ENCODE measurements around the gene PRPSAP1. TPM values are rescaled to one million over a fixed set of nuclear protein-coding genes. Genes with fewer than 3 reads are reported as not detected.

Gene PRPSAP1
- polyA plus RNA-seq, 3 donors = 45.8 to 58.2 (median 51.2) TPM

GRCh38 chr17:76397687-76398522 lies 44.2 kb upstream of the PRPSAP1 start:
- no peaks in the 10 kb centered on the region for H3K9me3 Mint-ChIP-seq
- 69% methylated on average over 15 of the region's 16 CpGs for WGBS (ENCODE audit: insufficient coverage)
- no peak overlapping the region for H3K27ac Mint-ChIP-seq
- intact Hi-C loops (cut with micrococcal nuclease) = loop anchor here (1.0 kb wide), 1 partner anchor 95 kb away; no protein-coding TSS in a partner anchor
- Histone ChIP-seq H3K4me2 (replicated peaks; ENCODE audit: extremely low read depth, low read length, poor library complexity, severe bottlenecking) (no peak overlapping the region), H3K4me1 (ENCODE audit: control insufficient read depth in 1 of 2, insufficient read depth in 2 of 2, low read length in 2 of 2) (no peaks in the 10 kb centered on the region), H3K4me3 (replicated peaks in 1 of 3; ENCODE audit: low read depth in 2 of 3, low read length in 3 of 3) (no peak overlapping the region), H4K20me1 (ENCODE audit: insufficient read depth, low read length) (peaks cover 17% of the 10 kb centered on the region), H3K79me2 (ENCODE audit: insufficient read depth, low read length) (no peaks in the 10 kb centered on the region), H3K27me3 (ENCODE audit: control insufficient read depth in 2 of 2, insufficient read depth in 2 of 2, low read length in 2 of 2) (no peaks in the 10 kb centered on the region), H3K9ac (ENCODE audit: insufficient read depth, low read length, poor library complexity, severe bottlenecking) (no peak overlapping the region), H3K9me3 (replicated peaks in 1 of 2; ENCODE audit: control insufficient read depth in 1 of 2, insufficient read depth in 1 of 2, low read length in 2 of 2) (no peaks in the 10 kb centered on the region), H3K36me3 (replicated peaks in 1 of 2; ENCODE audit: control insufficient read depth in 1 of 2, insufficient read depth in 2 of 2, low read length in 2 of 2) (peaks cover 72 to 91% of the 10 kb centered on the region in 2 donors), H3K27ac (ENCODE audit: low read depth in 1 of 2, low read length in 2 of 2) (no peak overlapping the region), H2AFZ (ENCODE audit: insufficient read depth, low read depth, low read length, poor library complexity, severe bottlenecking) (no peak overlapping the region)
- no peak overlapping the region for H3K4me3 Mint-ChIP-seq
- no peaks in the 10 kb centered on the region for H3K4me1 Mint-ChIP-seq
- DNase-seq = peak; percentile 73 to 79 (median 78)
- no peaks in the 10 kb centered on the region for H3K27me3 Mint-ChIP-seq (ENCODE audit: low read depth in 3 of 3)
- peaks cover 78 to 95% of the 10 kb centered on the region in 2 donors for H3K36me3 Mint-ChIP-seq
- peak; percentile 96 for TF ChIP-seq CTCF (IDR thresholded peaks at IDR 0.05)

GRCh38 chr17:76397184-76397583 lies 43.5 kb upstream of the PRPSAP1 start:
- H3K27ac ChIP-seq (ENCODE audit: low read depth in 1 of 2, low read length in 2 of 2) = no peak overlapping the region
- Mint-ChIP-seq H3K27me3 (ENCODE audit: low read depth in 3 of 3) (no peaks in the 10 kb centered on the region), H3K36me3 (peaks cover 72 to 95% of the 10 kb centered on the region in 2 donors), H3K4me3 (no peak overlapping the region), H3K4me1 (no peaks in the 10 kb centered on the region), H3K27ac (peak overlapping the region in 1 of 7 donors; percentile 83), H3K9me3 (no peaks in the 10 kb centered on the region)
- H3K4me2 ChIP-seq (replicated peaks; ENCODE audit: extremely low read depth, low read length, poor library complexity, severe bottlenecking) = no peak overlapping the region
- no peak for DNase-seq
- H3K79me2 ChIP-seq (ENCODE audit: insufficient read depth, low read length) = no peaks in the 10 kb centered on the region
- no peaks in the 10 kb centered on the region for H3K27me3 ChIP-seq (ENCODE audit: control insufficient read depth in 2 of 2, insufficient read depth in 2 of 2, low read length in 2 of 2)
- intact Hi-C loops (cut with micrococcal nuclease) = no loop called here
- H3K36me3 ChIP-seq (replicated peaks in 1 of 2; ENCODE audit: control insufficient read depth in 1 of 2, insufficient read depth in 2 of 2, low read length in 2 of 2) = peaks cover 64 to 89% of the 10 kb centered on the region in 2 donors
- 100% methylated on average over 3 of the region's 8 CpGs for WGBS (ENCODE audit: insufficient coverage)
- TF ChIP-seq CTCF (IDR thresholded peaks at IDR 0.05) = no peak
- H3K9me3 ChIP-seq (replicated peaks in 1 of 2; ENCODE audit: control insufficient read depth in 1 of 2, insufficient read depth in 1 of 2, low read length in 2 of 2) = no peaks in the 10 kb centered on the region
- no peak overlapping the region for H3K4me3 ChIP-seq (replicated peaks in 1 of 3; ENCODE audit: low read depth in 2 of 3, low read length in 3 of 3)
- H4K20me1 ChIP-seq (ENCODE audit: insufficient read depth, low read length) = peaks cover 17% of the 10 kb centered on the region
- no peaks in the 10 kb centered on the region for H3K4me1 ChIP-seq (ENCODE audit: control insufficient read depth in 1 of 2, insufficient read depth in 2 of 2, low read length in 2 of 2)
- H3K9ac ChIP-seq (ENCODE audit: insufficient read depth, low read length, poor library complexity, severe bottlenecking) = no peak overlapping the region
- no peak overlapping the region for H2AFZ ChIP-seq (ENCODE audit: insufficient read depth, low read depth, low read length, poor library complexity, severe bottlenecking)
